ENCODE results near the gene ZPBP.

GRCh38 chr7:50047716-50048115, 45.3 kb downstream of the ZPBP start:
- TF ChIP-seq CTCF (IDR thresholded peaks at IDR 0.05 in 8 of 11, conservative IDR thresholded peaks at IDR 0.05 in 3 of 11) = no peak
- no peak for TF ChIP-seq POLR2A (IDR thresholded peaks at IDR 0.05)
